GM12801 (cell line): ENCODE data around the gene MACF1.

Experiments
- TF ChIP-seq, protein P1 (sequence below): IDR thresholded peaks from one replicate; pipeline ENCODE4 v1.5.1; 2011; ENCODE audit warnings: control low read depth; ENCODE audit not compliant: insufficient read length; ENCODE audit errors: extremely low read depth

MACF1 gene

DNA sequence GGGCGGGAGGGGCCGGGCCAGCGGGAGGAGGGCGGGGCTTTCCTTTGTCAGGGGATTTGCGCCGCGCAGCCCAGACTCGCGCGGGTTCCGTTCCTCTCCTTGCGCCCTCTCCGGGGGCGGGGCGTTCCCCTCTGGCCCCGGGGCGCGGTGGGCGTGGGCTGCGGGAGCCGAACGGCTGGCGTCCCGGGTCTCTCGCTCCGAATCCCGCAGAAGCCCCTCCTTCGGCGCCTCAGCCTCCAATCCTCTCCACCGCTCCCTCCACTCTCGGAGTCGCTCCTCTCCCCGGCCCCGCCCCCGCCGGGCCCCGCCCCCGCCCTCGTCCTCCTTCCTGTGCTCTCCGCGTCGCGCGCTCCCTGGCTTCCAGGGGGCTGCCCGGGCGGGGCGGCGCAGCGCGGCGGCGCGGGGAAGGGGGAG is 204.2 kb downstream of the MACF1 start:
- TF ChIP-seq, protein P1, sequence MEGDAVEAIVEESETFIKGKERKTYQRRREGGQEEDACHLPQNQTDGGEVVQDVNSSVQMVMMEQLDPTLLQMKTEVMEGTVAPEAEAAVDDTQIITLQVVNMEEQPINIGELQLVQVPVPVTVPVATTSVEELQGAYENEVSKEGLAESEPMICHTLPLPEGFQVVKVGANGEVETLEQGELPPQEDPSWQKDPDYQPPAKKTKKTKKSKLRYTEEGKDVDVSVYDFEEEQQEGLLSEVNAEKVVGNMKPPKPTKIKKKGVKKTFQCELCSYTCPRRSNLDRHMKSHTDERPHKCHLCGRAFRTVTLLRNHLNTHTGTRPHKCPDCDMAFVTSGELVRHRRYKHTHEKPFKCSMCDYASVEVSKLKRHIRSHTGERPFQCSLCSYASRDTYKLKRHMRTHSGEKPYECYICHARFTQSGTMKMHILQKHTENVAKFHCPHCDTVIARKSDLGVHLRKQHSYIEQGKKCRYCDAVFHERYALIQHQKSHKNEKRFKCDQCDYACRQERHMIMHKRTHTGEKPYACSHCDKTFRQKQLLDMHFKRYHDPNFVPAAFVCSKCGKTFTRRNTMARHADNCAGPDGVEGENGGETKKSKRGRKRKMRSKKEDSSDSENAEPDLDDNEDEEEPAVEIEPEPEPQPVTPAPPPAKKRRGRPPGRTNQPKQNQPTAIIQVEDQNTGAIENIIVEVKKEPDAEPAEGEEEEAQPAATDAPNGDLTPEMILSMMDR, result no peak

DNA sequence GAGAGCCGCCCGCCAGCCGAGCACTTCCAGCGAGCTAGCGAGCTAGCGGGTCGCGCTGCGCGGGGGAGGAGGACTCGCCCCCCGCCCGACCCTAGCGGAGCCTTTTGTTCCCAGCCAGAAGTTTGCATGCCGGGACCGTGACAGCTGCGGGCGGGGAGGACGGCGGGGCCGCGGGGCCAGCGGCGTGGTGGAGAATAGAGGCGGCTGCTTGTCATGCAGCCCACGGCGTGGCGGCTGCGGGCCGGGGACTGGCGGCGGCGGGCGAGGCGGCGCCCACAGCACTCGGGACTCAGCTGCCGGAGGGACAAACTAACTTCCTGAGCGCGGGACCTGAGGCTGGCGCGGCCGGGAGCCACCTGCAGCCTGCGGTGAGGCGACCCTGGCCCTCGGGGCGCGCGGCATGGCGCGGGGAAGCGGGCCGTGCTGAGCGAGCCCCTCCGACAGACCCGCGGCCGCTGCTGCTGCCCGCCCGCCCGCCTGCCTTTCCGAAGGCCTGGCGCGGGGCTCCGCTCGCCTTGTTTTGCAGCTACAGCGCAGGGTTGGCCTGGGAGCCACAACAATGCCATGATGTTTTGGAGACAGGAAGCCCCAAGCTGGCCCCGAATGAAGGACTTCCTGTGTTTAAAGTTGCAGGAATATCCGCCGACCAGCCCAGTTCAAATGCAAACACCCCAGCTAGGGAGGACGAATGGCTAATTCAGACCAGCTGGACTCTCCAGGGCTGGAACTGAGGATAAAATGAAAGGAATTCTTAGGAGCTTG is 204.7 kb downstream of the MACF1 start:
- TF ChIP-seq, protein P1, result no peak

DNA sequence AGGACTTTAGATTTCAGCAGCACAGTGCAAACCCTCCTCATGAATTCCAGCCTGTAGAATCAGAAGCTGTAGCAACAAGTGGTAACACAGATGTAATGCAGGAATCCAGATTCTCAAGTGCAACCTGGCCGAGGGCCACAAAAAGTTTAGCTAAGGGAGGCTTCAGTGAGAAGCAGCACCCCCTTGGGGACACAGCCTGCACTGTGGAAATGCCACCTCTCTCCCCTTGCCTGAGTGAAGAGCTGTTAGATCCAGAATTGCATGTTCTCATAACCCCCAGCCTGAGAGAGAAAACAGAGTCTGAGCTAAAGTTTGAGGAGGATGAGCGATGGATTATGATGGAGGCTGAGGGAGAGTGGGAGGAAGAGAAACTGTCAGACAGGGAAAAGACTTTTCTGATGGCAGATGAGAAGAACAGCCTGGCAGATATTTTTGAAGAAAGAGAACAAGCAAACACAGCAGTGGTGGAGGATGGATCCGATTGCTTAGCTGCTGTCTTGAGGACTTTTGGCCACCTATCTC is 206.5 kb downstream of the MACF1 start:
- TF ChIP-seq, protein P1, result no peak

DNA sequence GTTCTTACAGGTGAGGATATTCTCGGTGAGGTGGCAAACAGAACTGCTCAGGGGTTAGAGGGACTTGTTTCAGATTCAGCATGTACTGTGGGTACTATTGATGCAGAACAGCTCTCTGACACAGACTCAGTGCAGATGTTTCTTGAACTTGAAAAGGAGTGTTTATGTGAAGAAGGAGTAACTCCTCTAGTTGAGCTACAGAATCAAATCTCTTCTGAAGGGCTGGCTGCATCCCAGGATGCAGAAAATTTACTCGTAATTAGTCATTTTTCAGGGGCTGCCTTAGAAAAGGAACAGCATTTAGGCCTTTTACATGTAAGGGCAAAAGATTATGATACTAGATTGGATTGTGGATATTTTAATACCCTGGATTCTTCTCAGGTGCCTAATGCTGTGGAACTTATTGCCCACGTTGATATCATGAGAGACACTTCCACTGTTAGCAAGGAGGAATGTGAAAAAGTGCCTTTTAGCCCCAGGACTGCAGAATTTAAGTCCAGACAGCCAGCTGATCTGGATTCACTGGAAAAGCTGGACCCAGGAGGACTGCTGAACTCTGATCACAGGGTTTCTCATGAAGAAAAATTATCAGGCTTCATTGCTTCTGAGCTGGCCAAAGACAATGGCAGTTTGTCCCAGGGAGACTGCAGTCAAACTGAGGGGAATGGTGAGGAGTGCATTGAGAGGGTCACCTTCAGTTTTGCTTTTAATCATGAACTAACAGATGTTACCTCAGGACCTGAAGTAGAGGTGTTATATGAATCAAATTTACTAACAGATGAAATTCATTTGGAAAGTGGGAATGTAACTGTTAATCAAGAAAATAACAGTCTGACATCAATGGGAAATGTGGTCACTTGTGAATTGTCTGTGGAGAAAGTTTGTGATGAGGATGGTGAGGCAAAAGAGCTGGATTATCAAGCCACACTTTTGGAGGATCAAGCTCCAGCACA is 207.3 kb downstream of the MACF1 start:
- TF ChIP-seq, protein P1, result no peak

DNA sequence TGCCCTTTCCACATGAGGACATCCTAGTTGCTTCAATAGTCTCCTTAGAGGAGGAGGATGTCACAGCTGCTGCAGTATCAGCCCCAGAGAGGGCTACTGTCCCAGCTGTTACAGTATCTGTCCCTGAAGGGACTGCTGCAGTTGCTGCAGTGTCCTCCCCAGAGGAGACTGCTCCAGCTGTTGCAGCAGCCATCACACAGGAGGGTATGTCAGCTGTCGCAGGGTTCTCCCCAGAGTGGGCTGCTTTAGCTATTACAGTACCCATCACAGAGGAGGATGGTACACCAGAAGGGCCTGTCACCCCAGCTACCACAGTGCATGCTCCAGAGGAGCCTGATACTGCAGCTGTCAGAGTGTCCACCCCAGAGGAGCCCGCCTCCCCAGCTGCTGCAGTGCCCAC is 208.4 kb downstream of the MACF1 start:
- TF ChIP-seq, protein P1, result no peak

DNA sequence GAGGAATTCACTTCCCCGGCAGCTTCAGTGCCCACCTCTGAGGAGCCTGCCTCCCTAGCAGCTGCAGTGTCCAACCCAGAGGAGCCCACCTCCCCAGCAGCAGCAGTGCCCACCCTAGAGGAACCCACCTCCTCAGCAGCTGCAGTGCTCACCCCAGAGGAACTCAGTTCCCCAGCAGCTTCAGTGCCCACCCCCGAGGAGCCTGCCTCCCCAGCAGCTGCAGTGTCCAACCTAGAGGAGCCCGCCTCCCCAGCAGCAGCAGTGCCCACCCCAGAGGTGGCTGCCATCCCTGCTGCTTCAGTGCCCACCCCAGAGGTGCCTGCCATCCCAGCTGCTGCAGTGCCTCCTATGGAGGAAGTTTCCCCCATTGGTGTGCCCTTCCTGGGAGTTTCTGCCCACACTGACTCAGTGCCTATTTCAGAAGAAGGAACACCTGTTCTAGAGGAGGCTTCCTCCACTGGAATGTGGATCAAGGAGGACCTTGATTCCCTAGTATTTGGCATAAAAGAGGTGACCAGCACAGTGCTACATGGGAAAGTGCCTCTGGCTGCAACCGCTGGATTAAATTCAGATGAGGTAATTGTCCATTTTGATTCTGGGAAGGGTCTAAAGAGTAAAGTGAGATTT is 209.5 kb downstream of the MACF1 start:
- TF ChIP-seq, protein P1, result no peak

DNA sequence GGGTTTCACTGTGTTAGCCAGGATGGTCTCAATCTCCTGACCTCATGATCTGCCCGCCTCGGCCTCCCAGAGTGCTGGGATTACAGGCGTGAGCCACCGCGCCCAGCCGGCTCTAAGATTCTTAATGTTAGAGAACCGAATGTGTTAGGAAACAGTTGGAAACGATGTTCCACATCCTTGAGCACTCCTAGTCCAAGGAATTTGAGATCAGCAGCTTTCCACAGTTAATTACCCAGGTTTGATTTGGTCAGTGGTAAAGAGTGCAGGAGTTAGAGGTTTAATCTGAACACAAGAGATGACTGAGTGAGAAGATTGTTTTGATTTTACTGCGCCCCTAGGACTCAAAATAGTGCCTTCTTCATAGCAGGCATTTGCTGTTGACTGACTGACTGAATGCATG is 211.1 kb downstream of the MACF1 start:
- TF ChIP-seq, protein P1, result no peak
